ENCODE measurements around the gene MKKS. TPM values are rescaled to one million over a fixed set of nuclear protein-coding genes. Genes with fewer than 3 reads are reported as not detected.

Gene MKKS
- total RNA-seq, 2 donors from 2014 or later: 14.6 to 19.0 TPM

- 97% methylated on average over 2 of the region's 2 CpGs for WGBS
- DNase-seq (ENCODE audit: low spot score): no peak
- Histone ChIP-seq H3K36me3 (no peaks in the 10 kb centered on the region), H3K4me3 (no peak overlapping the region), H3K4me1 (replicated peaks) (no peaks in the 10 kb centered on the region), H3K27me3 (replicated peaks; ENCODE audit: insufficient read depth) (no peaks in the 10 kb centered on the region), H3K27ac (no peak overlapping the region), H3K9me3 (no peaks in the 10 kb centered on the region)
- no peak for TF ChIP-seq POLR2AphosphoS5 (IDR thresholded peaks at IDR 0.05)
- TF ChIP-seq CTCF (IDR thresholded peaks at IDR 0.05): no peak
- no peak for TF ChIP-seq POLR2A (IDR thresholded peaks at IDR 0.05)
- intact Hi-C loops (cut with DNase I): loop anchor here (10.0 kb wide), 1 partner anchor 1083 kb away; no protein-coding TSS in a partner anchor
Observed at GRCh38 chr20:10461495-10461894, 27.5 kb upstream of the MKKS start.

- no peak overlapping the region for H3K27ac ChIP-seq
- no peak for TF ChIP-seq POLR2A (IDR thresholded peaks at IDR 0.05)
- TF ChIP-seq POLR2AphosphoS5 (IDR thresholded peaks at IDR 0.05): no peak
- TF ChIP-seq CTCF (IDR thresholded peaks at IDR 0.05): no peak
- no peaks in the 10 kb centered on the region for H3K4me1 ChIP-seq (replicated peaks)
- no peaks in the 10 kb centered on the region for H3K27me3 ChIP-seq (replicated peaks; ENCODE audit: insufficient read depth)
- no peak overlapping the region for H3K4me3 ChIP-seq
- DNase-seq (ENCODE audit: low spot score): no peak
- intact Hi-C loops (cut with DNase I): no loop called here
- no peaks in the 10 kb centered on the region for H3K36me3 ChIP-seq
- no peaks in the 10 kb centered on the region for H3K9me3 ChIP-seq
Observed at GRCh38 chr20:10454151-10454750, 20.2 kb upstream of the MKKS start.

- Histone ChIP-seq H3K9me3 (no peaks in the 10 kb centered on the region), H3K36me3 (no peaks in the 10 kb centered on the region), H3K27me3 (replicated peaks; ENCODE audit: insufficient read depth) (no peaks in the 10 kb centered on the region), H3K4me1 (replicated peaks) (no peaks in the 10 kb centered on the region), H3K27ac (no peak overlapping the region), H3K4me3 (no peak overlapping the region)
- DNase-seq (ENCODE audit: low spot score): no peak
- TF ChIP-seq POLR2A (IDR thresholded peaks at IDR 0.05) (no peak), POLR2AphosphoS5 (IDR thresholded peaks at IDR 0.05) (no peak), CTCF (IDR thresholded peaks at IDR 0.05) (no peak)
- 70% methylated on average over 5 of the region's 5 CpGs for WGBS
- intact Hi-C loops (cut with DNase I): no loop called here
Observed at GRCh38 chr20:10453241-10453640, 19.2 kb upstream of the MKKS start.

GRCh38 chr20:10449270-10449669 lies 15.2 kb upstream of the MKKS start:
- Histone ChIP-seq H3K27me3 (replicated peaks; ENCODE audit: insufficient read depth) (no peaks in the 10 kb centered on the region), H3K27ac (no peak overlapping the region), H3K4me1 (replicated peaks) (no peaks in the 10 kb centered on the region), H3K9me3 (no peaks in the 10 kb centered on the region), H3K36me3 (no peaks in the 10 kb centered on the region), H3K4me3 (no peak overlapping the region)
- DNase-seq (ENCODE audit: low spot score): no peak
- TF ChIP-seq CTCF (IDR thresholded peaks at IDR 0.05): no peak
- TF ChIP-seq POLR2A (IDR thresholded peaks at IDR 0.05): no peak
- no peak for TF ChIP-seq POLR2AphosphoS5 (IDR thresholded peaks at IDR 0.05)
- 93% methylated on average over 2 of the region's 2 CpGs for WGBS
- intact Hi-C loops (cut with DNase I): no loop called here

Data from prostate gland (tissue), 2 donors.